Ishikawa (cell line): ENCODE measurements around the gene ARHGEF2.

Experiments
- CEBPB ChIP-seq: IDR thresholded peaks from 2 replicates; pipeline ENCODE4 v1.6.1; 2012
- EGR1 ChIP-seq: IDR thresholded peaks from 2 replicates; pipeline ENCODE4 v1.6.1; 2012
- EP300 ChIP-seq: IDR thresholded peaks from 2 replicates; pipeline ENCODE4 v1.6.1; 2012; ENCODE audit warnings: borderline replicate concordance
- FOXM1 ChIP-seq: IDR thresholded peaks from 2 replicates; pipeline ENCODE4 v1.6.1; 2012; ENCODE audit warnings: low read depth, borderline replicate concordance
- MAX ChIP-seq: IDR thresholded peaks from 2 replicates; pipeline ENCODE4 v1.6.1; 2012
- TF ChIP-seq, protein P1 (sequence below): IDR thresholded peaks from 2 replicates; pipeline ENCODE4 v1.6.1; 2012

DNA sequence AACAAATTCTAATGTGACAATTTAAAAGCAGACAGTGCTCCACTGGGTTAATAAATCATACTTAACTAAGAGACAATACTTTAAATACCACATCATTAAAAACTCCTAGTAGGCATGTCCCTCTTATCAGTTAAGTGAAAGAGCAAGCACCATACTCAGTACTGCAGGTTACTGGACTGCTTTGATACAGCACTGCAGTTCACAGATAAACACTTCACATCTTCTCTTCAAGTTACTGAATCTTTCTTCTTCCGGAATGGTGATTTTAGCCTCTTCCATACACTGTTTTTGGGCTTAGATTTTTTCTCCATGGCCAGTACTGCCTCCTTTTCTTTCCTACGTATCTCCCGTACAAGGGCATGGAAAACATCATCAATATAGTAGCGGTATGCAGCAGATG is 78.2 kb downstream of the ARHGEF2 start:
- TF ChIP-seq FOXM1 = no peak
- no peak for TF ChIP-seq CEBPB
- TF ChIP-seq EGR1 = no peak
- no peak for TF ChIP-seq MAX
- TF ChIP-seq, protein P1, sequence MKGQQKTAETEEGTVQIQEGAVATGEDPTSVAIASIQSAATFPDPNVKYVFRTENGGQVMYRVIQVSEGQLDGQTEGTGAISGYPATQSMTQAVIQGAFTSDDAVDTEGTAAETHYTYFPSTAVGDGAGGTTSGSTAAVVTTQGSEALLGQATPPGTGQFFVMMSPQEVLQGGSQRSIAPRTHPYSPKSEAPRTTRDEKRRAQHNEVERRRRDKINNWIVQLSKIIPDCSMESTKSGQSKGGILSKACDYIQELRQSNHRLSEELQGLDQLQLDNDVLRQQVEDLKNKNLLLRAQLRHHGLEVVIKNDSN = no peak
- no peak for TF ChIP-seq EP300
